IPS-NIHi7 (cell line): Measurements from ENCODE around the gene STON2.

Source experiments
- DNase-seq: peaks from one replicate; pipeline ENCODE4 v3.0.0; 2012; ENCODE audit warnings: mixed read lengths; ENCODE audit errors: extremely low spot score

Gene STON2

GRCh38 chr14:81418057-81418790, 18.1 kb upstream of the STON2 start:
- DNase-seq: no peak

- no peak for DNase-seq
These were observed 16.9 kb upstream of the STON2 start for GRCh38 chr14:81416981-81417380.

DNA sequence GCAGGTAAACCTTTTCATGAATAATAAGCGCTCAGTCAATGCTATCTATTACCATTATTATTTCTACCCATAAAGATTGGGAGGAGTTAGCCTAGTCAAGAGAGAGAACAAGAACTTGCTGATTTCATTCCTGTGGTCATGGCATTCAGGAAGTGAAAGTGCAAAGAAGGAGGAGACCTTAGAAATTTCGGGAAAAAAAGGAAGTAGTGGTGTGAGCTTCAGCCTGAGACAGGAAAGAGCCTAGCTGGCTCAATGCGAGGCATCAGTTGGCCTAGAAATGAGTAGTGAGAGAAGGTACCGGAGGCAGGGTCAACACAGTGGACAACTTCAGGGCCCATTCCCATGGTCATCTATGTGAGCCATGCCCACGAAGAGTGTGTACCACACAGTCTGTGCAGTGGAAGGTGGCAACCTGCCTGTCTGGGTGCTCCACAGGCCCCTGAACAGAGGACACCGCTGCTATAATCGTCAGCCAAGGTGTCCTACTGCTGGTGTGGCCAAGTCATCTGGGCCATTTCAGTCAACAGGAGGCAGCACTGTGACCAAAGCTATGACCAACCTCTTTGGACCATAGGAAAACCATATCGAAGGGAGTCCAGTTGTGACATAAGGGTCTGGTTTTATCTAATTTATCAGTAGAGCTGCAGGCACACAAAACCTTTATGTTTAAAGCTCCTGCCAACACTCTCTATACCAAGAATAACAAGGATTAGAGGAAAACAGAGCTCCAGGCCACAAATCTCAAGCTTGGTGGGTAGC, 16.2 kb upstream of the STON2 start:
- DNase-seq: no peak

DNA sequence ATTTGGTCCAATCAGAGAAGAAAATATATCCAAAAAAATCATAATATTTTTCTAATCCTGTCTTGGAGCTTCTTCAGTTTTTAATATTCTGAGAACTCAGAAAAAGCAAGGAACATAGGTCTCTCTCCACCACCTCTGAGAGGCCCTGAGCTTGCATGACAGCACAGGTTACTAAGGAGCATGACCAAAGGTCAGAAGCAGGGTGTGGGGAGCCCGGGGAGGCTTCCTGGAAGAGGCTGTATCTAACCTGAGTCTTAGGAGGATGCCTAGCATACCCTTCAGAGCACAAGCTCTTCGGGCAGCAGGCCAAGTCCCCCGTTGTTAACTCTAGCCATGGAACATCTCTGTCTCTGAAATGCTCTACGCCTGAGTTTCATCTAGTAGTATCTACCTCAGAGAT, 15.7 kb upstream of the STON2 start:
- no peak for DNase-seq

- DNase-seq: no peak
These were observed 14.0 kb upstream of the STON2 start for GRCh38 chr14:81414123-81414522.

- DNase-seq: no peak
These were observed 12.7 kb upstream of the STON2 start for GRCh38 chr14:81412779-81413178.

GRCh38 chr14:81408595-81408994, 8.5 kb upstream of the STON2 start:
- DNase-seq: no peak

DNA sequence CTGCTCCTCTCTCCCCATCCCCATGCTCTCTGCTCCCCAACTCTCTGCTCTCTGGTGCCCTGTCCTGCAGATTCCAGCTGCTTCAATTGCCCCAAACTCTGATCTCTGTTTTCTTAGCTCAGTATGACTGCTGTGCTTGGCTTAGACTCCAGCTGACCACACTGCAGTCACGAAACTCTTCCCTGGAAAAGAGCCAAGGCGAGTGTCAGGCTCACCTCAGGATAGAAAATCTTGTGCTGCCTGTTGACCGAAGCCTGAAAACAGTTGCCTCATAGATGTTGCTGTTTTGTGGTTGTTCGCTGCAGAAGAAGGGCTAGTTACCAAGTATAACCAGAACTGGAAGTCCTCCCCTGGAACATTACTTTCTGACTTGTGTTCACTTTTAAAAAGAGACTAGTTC, 6.7 kb upstream of the STON2 start:
- no peak for DNase-seq

DNA sequence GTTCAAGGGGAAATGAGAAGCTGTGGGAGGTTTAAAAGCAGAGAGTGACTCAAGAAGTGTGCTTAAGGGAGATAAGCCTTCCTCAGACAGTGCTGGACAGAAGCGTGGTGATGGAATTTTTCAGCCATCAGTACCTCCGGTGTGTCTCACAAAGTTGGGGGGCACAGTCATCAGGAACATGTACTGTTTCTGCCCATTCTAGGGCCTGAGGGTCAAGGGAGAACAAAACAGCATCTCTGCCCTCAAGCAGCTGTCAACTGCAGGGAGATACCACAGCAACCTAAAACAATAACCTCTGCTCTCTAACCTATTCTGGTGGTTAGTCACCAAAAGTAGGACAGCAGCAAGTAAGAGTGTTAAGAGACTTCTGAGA, 2.0 kb upstream of the STON2 start:
- DNase-seq: no peak

- no peak for DNase-seq
These were observed 1.4 kb upstream of the STON2 start for GRCh38 chr14:81401420-81402122.

DNA sequence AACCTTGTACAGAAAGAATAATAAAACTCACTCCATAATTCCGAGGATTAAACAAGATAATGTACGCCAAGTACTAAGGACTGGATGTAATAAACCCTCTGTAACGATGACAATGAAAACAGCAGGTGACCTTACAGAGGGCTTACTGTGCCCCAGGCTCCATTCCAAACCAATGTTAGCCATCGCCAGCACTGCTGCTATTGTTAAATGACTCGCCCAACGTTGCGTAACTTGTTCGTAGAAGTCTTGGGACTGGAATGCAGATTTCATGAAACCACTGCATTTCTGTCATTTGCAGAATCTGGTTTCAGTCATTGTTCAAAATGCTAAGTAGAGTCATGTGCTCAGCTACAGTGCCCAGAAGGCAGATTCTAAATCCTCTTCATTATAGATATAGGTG, 728 bp upstream of the STON2 start:
- no peak for DNase-seq

GRCh38 chr14:81398196-81398891, 1.8 kb downstream of the STON2 start:
- no peak for DNase-seq

DNA sequence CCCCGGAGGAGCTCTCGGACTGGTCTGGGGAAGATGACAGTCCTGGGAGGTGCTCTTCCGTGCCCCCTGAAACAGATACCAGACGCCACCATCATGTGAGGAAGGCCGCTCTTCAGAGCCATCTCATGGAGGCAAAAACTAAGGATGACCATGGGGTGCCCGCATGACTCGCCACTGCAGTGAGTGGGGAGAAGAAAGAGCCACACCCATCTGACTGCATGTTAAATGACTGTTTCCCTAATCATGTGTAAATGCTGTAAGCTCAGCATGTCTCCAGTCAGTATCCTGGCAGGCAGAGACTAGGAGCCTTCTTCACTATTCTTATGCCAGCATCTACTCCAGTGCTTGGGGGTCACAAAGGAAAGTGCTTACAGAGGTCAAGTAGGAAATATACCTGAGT, 4.0 kb downstream of the STON2 start:
- no peak for DNase-seq

DNA sequence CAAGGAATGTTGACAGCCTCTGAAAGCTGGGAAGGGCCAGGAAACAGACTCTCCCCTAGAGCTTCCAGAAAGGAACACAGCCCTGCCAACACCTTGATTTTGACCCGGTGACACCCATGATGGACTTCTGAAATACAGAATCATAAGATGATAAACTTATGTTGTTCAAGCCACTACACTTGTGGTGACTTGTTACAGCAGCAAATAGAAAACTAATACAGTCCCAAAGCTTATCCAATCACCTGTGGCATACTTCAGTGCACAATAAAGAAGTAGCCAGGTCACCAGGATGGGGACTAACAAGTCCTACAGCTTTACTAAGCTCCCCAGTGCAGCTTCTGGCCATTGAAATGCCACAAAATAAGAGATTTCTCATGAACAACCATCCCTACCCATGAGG, 5.4 kb downstream of the STON2 start:
- DNase-seq: no peak

DNA sequence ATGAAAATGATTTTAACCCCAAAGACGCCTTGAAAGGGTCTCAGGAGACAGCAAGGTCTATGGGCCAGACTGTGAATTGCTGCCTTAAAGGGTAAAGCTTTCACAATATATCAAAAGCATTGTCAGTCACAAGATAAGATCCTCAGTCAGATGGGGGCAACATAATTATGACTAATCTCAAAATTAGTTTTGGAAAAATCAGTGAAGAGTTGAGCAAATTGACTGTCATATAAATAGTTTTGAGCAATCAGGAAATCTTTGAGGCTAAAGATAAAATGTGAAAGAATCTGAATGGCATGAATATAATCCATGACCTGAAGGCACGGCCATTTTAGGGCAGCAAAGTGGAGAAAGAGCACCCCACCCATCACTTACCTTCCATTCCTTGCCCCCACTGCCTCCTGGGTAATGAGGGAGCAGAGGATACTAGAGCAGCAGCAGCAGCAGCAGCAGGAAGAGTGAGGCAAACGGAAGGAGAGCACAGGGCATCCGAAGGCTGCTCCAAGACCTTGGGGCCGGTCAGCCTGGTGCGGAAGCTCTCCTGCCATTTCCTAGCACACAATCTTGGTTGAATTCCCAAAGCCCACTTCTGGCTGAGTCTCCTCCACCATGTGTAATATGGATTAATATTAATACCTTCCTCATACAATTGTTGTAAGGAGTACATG, 7.0 kb downstream of the STON2 start:
- no peak for DNase-seq

- DNase-seq: no peak
These were observed 8.1 kb downstream of the STON2 start for GRCh38 chr14:81392052-81392451.

GRCh38 chr14:81390696-81391095, 9.4 kb downstream of the STON2 start:
- no peak for DNase-seq

DNA sequence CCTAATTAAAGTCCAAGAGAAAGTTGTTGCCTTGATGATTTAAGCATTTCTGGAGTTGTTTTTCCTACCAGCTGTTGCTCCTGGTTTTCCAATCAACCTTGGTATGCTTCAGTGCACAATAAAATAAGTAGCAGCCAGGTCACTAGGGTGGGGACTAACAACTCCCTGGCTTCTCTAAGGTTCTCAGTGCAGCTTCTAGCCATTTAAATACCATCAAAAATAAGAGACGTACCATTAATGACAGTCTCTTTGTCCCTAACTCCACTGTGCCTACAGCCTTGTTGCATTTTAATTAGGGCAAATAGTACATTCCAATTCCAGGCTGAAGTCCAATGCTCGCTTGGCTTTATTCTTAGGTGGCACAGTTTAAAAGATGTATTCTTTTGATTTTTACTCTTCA, 11.8 kb downstream of the STON2 start:
- DNase-seq: no peak

DNA sequence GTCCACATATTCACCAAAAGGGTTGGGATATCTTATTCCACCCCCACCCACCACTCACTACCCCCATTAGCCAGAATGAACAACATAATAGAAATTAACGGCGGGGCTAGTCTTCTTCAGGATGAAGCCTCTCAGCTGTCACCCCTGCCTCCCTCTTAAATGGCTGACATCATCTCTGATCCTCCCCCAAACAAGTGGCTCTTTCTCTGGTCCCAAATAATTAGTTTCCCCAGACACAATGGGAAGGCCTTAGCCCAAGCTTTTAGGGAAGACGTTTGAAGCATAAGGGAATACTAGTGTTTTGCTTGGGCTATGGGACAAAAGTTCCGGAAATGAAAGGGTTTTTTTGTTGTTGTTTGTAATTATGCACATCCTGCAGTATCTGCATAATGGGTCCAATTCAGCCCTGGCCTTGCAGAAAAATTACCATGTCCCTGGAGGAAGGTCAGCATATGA, 13.8 kb downstream of the STON2 start:
- no peak for DNase-seq

GRCh38 chr14:81385886-81386285, 14.2 kb downstream of the STON2 start:
- DNase-seq: no peak

- no peak for DNase-seq
These were observed 14.7 kb downstream of the STON2 start for GRCh38 chr14:81385419-81385818.

DNA sequence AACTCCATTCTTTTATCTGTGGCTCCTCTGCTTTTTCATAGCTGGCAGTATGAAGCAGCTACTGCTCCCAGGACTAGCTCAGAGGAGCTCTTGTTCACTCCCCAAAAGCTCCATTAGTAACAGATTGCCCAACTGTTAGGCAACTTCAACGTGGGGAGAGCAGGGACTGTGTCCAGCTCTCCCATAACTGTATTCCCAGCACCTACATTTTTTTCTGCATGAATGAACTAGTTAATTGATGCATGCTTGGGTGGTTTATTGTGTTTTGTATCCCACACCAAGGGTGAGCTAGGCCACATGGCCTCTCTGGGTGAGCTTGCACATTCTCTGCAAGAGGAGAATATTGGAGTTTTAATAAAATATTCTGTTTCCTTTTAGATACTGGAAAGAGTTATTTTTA, 15.2 kb downstream of the STON2 start:
- DNase-seq: no peak
